ENCODE results near the gene NTN1.

The NTN1 gene

GRCh38 chr17:9224485-9224884 lies 203.2 kb downstream of the NTN1 start:
- H3K4me3 ChIP-seq (ENCODE audit: low read length) = no peak overlapping the region
- no peaks in the 10 kb centered on the region for H3K9me3 ChIP-seq (ENCODE audit: control insufficient read depth, insufficient read depth, low read length)
- no peaks in the 10 kb centered on the region for H3K9me2 ChIP-seq (replicated peaks; ENCODE audit: control insufficient read depth, low read length)
- no peak overlapping the region for H3K27ac ChIP-seq (ENCODE audit: low read depth, low read length)
- no peaks in the 10 kb centered on the region for H3K79me2 ChIP-seq (ENCODE audit: control insufficient read depth, low read length)
- H4K20me1 ChIP-seq (ENCODE audit: control insufficient read depth, insufficient read depth, low read depth, low read length) = no peaks in the 10 kb centered on the region
- no peak for TF ChIP-seq EZH2phosphoT487 (IDR thresholded peaks at IDR 0.05; ENCODE audit: borderline replicate concordance, low read length)
- no peak for TF ChIP-seq CTCF (IDR thresholded peaks at IDR 0.05; ENCODE audit: low read depth, low read length, poor library complexity, severe bottlenecking)
- H3K4me2 ChIP-seq (ENCODE audit: low read length) = no peak overlapping the region
- no peaks in the 10 kb centered on the region for H3K36me3 ChIP-seq (ENCODE audit: control insufficient read depth, low read length)
- H3F3A ChIP-seq (ENCODE audit: control insufficient read depth, insufficient read depth) = no peaks in the 10 kb centered on the region
- peaks cover 6% of the 10 kb centered on the region; the same call in 1 of the 2 replicates for H3K4me1 ChIP-seq (ENCODE audit: control insufficient read depth, low read length)
- H3K27me3 ChIP-seq (ENCODE audit: control insufficient read depth, low read length) = no peaks in the 10 kb centered on the region

GRCh38 chr17:9225305-9226101 lies 204.2 kb downstream of the NTN1 start:
- TF ChIP-seq CTCF (IDR thresholded peaks at IDR 0.05; ENCODE audit: low read depth, low read length, poor library complexity, severe bottlenecking) = no peak
- TF ChIP-seq EZH2phosphoT487 (IDR thresholded peaks at IDR 0.05; ENCODE audit: borderline replicate concordance, low read length) = no peak
- Histone ChIP-seq H3K4me1 (ENCODE audit: control insufficient read depth, low read length) (peaks cover 6% of the 10 kb centered on the region; the same call in 1 of the 2 replicates), H3K4me3 (ENCODE audit: low read length) (no peak overlapping the region), H3K79me2 (ENCODE audit: control insufficient read depth, low read length) (no peaks in the 10 kb centered on the region), H3K9me2 (replicated peaks; ENCODE audit: control insufficient read depth, low read length) (no peaks in the 10 kb centered on the region), H3K9me3 (ENCODE audit: control insufficient read depth, insufficient read depth, low read length) (no peaks in the 10 kb centered on the region), H4K20me1 (ENCODE audit: control insufficient read depth, insufficient read depth, low read depth, low read length) (no peaks in the 10 kb centered on the region), H3K27me3 (ENCODE audit: control insufficient read depth, low read length) (no peaks in the 10 kb centered on the region), H3F3A (ENCODE audit: control insufficient read depth, insufficient read depth) (no peaks in the 10 kb centered on the region), H3K36me3 (ENCODE audit: control insufficient read depth, low read length) (no peaks in the 10 kb centered on the region), H3K4me2 (ENCODE audit: low read length) (no peak overlapping the region), H3K27ac (ENCODE audit: low read depth, low read length) (no peak overlapping the region)

- Histone ChIP-seq H3K4me1 (ENCODE audit: control insufficient read depth, low read length) (peaks cover 6% of the 10 kb centered on the region; the same call in 1 of the 2 replicates), H4K20me1 (ENCODE audit: control insufficient read depth, insufficient read depth, low read depth, low read length) (no peaks in the 10 kb centered on the region), H3K9me2 (replicated peaks; ENCODE audit: control insufficient read depth, low read length) (no peaks in the 10 kb centered on the region), H3K36me3 (ENCODE audit: control insufficient read depth, low read length) (no peaks in the 10 kb centered on the region), H3K27ac (ENCODE audit: low read depth, low read length) (no peak overlapping the region), H3K9me3 (ENCODE audit: control insufficient read depth, insufficient read depth, low read length) (no peaks in the 10 kb centered on the region), H3F3A (ENCODE audit: control insufficient read depth, insufficient read depth) (no peaks in the 10 kb centered on the region), H3K4me3 (ENCODE audit: low read length) (no peak overlapping the region), H3K4me2 (ENCODE audit: low read length) (no peak overlapping the region), H3K27me3 (ENCODE audit: control insufficient read depth, low read length) (no peaks in the 10 kb centered on the region), H3K79me2 (ENCODE audit: control insufficient read depth, low read length) (no peaks in the 10 kb centered on the region)
- TF ChIP-seq EZH2phosphoT487 (IDR thresholded peaks at IDR 0.05; ENCODE audit: borderline replicate concordance, low read length) (no peak), CTCF (IDR thresholded peaks at IDR 0.05; ENCODE audit: low read depth, low read length, poor library complexity, severe bottlenecking) (no peak)
Measured at GRCh38 chr17:9226130-9226793, 205.0 kb downstream of the NTN1 start.

Data from DOHH2 (cell line).